ENCODE measurements around the gene ZNF45.
"Not testable (repeated sequence)": the region's sequence is repeated elsewhere in the genome, so short reads cannot be mapped to it uniquely, and the experiment has no call there.

- not testable (repeated sequence) for TF ChIP-seq PCBP1 (IDR thresholded peaks at IDR 0.05; ENCODE audit: borderline replicate concordance, low read depth, low read length); EZH2 (conservative IDR thresholded peaks at IDR 0.05; ENCODE audit: low read depth, low read length); CTCF (CRISPR knock-in tag; IDR thresholded peaks at IDR 0.05); FOXJ3 (CRISPR knock-in tag; IDR thresholded peaks at IDR 0.05; ENCODE audit: borderline replicate concordance); ZNF121 (CRISPR knock-in tag; IDR thresholded peaks at IDR 0.05); MYC (CRISPR knock-in tag; IDR thresholded peaks at IDR 0.05; ENCODE audit: borderline replicate concordance)
Measured at GRCh38 chr19:43947412-43947811, 12.3 kb upstream of the ZNF45 start.
